Endothelial cell of umbilical vein (primary cell): ENCODE data around the gene ACOT11. TPM values are rescaled to one million over a fixed set of nuclear protein-coding genes. Genes with fewer than 3 reads are reported as not detected.

Experiments used
- BruUV-seq: library from RNA; stranded (reverse); fragments of 400-500 nt; replicated peaks from 2 replicates; lab custom pipeline; 2021; lab: Mats Ljungman, UMichigan
- CTCF ChIA-PET: fragments of 300-600, 350-600 bp; sonication (Branson Sonifier 250); formaldehyde crosslinking; loops from one replicate; lab custom pipeline; 2021; ENCODE audit warnings: antibody characterized with exemption, inconsistent platforms; lab: Charles Lee
- POLR2A ChIA-PET: fragments of 300-600, 350-600 bp; sonication (Branson Sonifier 250); formaldehyde crosslinking; loops from one replicate; lab custom pipeline; 2021; ENCODE audit warnings: antibody characterized with exemption, inconsistent platforms; lab: Charles Lee
- DNase-seq: peaks from one replicate; pipeline ENCODE4 v3.0.0-alpha.2; 2011; ENCODE audit warnings: low read depth, low spot score
- FAIRE-seq: peaks from 2 replicates; lab custom pipeline; 2011; peaks lifted over from hg19 to GRCh38; lab: Jason Lieb, UNC
- H2AFZ ChIP-seq: 2 replicates; pipeline ENCODE4 v1.6.0; 2012; ENCODE audit warnings: low read depth, low read length, control low read depth, inconsistent platforms
- H3K27ac ChIP-seq: 2 replicates; pipeline ENCODE4 v1.5.1; 2011; ENCODE audit warnings: low read depth, mild to moderate bottlenecking, control low read depth, low read length, moderate library complexity; ENCODE audit not compliant: insufficient read depth
- H3K27me3 ChIP-seq, 2 experiments: 2 replicates each; pipeline versions ENCODE4 v1.6.0 to v1.6.1; 2011; ENCODE audit warnings: low read length in 2 of 2, mixed read lengths in 1 of 2; ENCODE audit not compliant: control insufficient read depth in 2 of 2, insufficient read depth in 2 of 2
- H3K36me3 ChIP-seq, 2 experiments: 2 replicates in 1 of 2; 3 replicates in 1 of 2; pipeline ENCODE4 v1.5.1; 2011; ENCODE audit warnings: low read length in 2 of 2, mild to moderate bottlenecking in 1 of 2, moderate library complexity in 1 of 2; ENCODE audit not compliant: control insufficient read depth in 2 of 2, insufficient read depth in 2 of 2; ENCODE audit errors: extremely low read depth in 1 of 2
- H3K4me1 ChIP-seq: 3 replicates; pipeline ENCODE4 v1.5.1; 2011; ENCODE audit warnings: mild to moderate bottlenecking, low read length; ENCODE audit not compliant: control insufficient read depth, insufficient read depth; ENCODE audit errors: extremely low read depth
- H3K4me2 ChIP-seq: 2 replicates; pipeline ENCODE4 v1.6.1; 2011; ENCODE audit warnings: low read length, control low read depth, mixed read lengths; ENCODE audit not compliant: insufficient read depth
- H3K4me3 ChIP-seq, 3 experiments: fragments of 200-600 bp in 1 of 3; sonication (generic), shearing (Covaris generic) in 1 of 3; replicated peaks in 1 of 3; 2 replicates each; pipeline ENCODE4 v1.5.1; 2011 to 2016; ENCODE audit warnings: control low read depth in 3 of 3, low read length in 3 of 3, mild to moderate bottlenecking in 2 of 3, inconsistent platforms in 1 of 3, low read depth in 1 of 3, moderate library complexity in 1 of 3; ENCODE audit not compliant: insufficient read depth in 1 of 3
- H3K79me2 ChIP-seq: 2 replicates; pipeline ENCODE4 v1.6.0; 2012; ENCODE audit warnings: low read length, inconsistent platforms; ENCODE audit not compliant: control insufficient read depth, insufficient read depth
- H3K9ac ChIP-seq: replicated peaks from 2 replicates; pipeline ENCODE3; 2011; ENCODE audit warnings: low read length, control low read depth; ENCODE audit not compliant: insufficient read depth; ENCODE audit errors: extremely low read depth
- H3K9me1 ChIP-seq: replicated peaks from 3 replicates; pipeline ENCODE4 v1.6.0; 2011; ENCODE audit warnings: mild to moderate bottlenecking, low read length; ENCODE audit not compliant: control insufficient read depth, insufficient read depth; ENCODE audit errors: extremely low read depth
- H3K9me3 ChIP-seq: replicated peaks from 2 replicates; pipeline ENCODE4 v1.5.1; 2012; ENCODE audit warnings: low read length, inconsistent platforms; ENCODE audit not compliant: control insufficient read depth, insufficient read depth
- H4K20me1 ChIP-seq: replicated peaks from 2 replicates; pipeline ENCODE3; 2011; ENCODE audit warnings: mild to moderate bottlenecking, low read length; ENCODE audit not compliant: control insufficient read depth, insufficient read depth; ENCODE audit errors: extremely low read depth
- CTCF ChIP-seq, 2 donors: IDR thresholded peaks; 1 replicate in 1 of 2; 2 replicates in 1 of 2; pipeline ENCODE4 v1.5.1; 2011; ENCODE audit warnings: low read length in 2 of 2, mild to moderate bottlenecking in 2 of 2, moderate library complexity in 2 of 2, control low read depth in 1 of 2, inconsistent platforms in 1 of 2, low read depth in 1 of 2; ENCODE audit not compliant: insufficient read depth in 1 of 2; ENCODE audit errors: extremely low read depth in 1 of 2
- FOS ChIP-seq: IDR thresholded peaks from 2 replicates; pipeline ENCODE4 v1.6.1; 2011; ENCODE audit warnings: mild to moderate bottlenecking, low read length, moderate library complexity, borderline replicate concordance; ENCODE audit not compliant: insufficient read depth
- JUN ChIP-seq: IDR thresholded peaks from 2 replicates; pipeline ENCODE4 v1.6.1; 2011; ENCODE audit warnings: borderline replicate concordance, low read depth; ENCODE audit not compliant: insufficient read length, insufficient read depth
- MYC ChIP-seq: IDR thresholded peaks from one replicate; pipeline ENCODE4 v1.6.1; 2011; ENCODE audit warnings: mild to moderate bottlenecking, low read depth, low read length
- POLR2AphosphoS5 ChIP-seq: IDR thresholded peaks from 2 replicates; pipeline ENCODE4 v1.6.1; 2012; ENCODE audit warnings: low read depth, mild to moderate bottlenecking, control low read depth, low read length, moderate library complexity; ENCODE audit not compliant: insufficient read depth
- dilution Hi-C: fragments of 300-500 bp; cut with MboI; formaldehyde crosslinking; loops from one replicate; pipeline ENCODE4 v1.15.0; 2019; ENCODE audit warnings: low sequenced_read_pairs; ENCODE audit not compliant: extremely low pct_ligation_motif_present
- intact Hi-C: fragments of 100-400 bp; cut with micrococcal nuclease; formaldehyde crosslinking; loops from one replicate; pipeline ENCODE4 v1.10.0; 2022
- polyA plus RNA-seq, 4 experiments: library from polyadenylated mRNA; depleted of rRNA in 3 of 4; stranded (reverse) in 3 of 4; unstranded in 1 of 4; fragments of >200 nt; gene quantifications; 2 replicates each; pipeline versions ENCODE4 v1.2.1 to v1.2.3, GENCODE V29; 2011 to 2012; ENCODE audit warnings: missing spikeins in 1 of 4
- total RNA-seq: library from RNA; stranded (reverse); gene quantifications from 2 replicates; pipeline ENCODE4 v1.2.3, GENCODE V29; 2021

Gene ACOT11
- total and polyA plus RNA-seq, 2 donors (not counting 3 experiments of a cell fraction or from before 2014, with no cell fraction given): 4.5 to 5.4 TPM

- H3K9ac ChIP-seq: no peak overlapping the region
- BruUV-seq: no TSS peak
- no peak for FAIRE-seq
Measured at GRCh38 chr1:54499097-54499359, 49.0 kb upstream of the ACOT11 start.

More at GRCh38 chr1:54499097-54499359, 49.0 kb upstream of the ACOT11 start:
- POLR2A ChIA-PET: no interaction called here
- no peak for TF ChIP-seq POLR2AphosphoS5
- no peak for TF ChIP-seq MYC
- TF ChIP-seq CTCF (IDR thresholded peaks at IDR 0.05; ENCODE audit: extremely low read depth in 1 of 2, insufficient read depth in 1 of 2, low read depth in 1 of 2, low read length in 2 of 2): no peak
- TF ChIP-seq FOS: no peak
- no peak for TF ChIP-seq JUN
- Histone ChIP-seq H3K9me1 (no peaks in the 10 kb centered on the region), H3K79me2 (no peaks in the 10 kb centered on the region), H3K36me3 (no peaks in the 10 kb centered on the region), H3K4me2 (peak overlapping the region; percentile 71), H4K20me1 (no peaks in the 10 kb centered on the region), H3K4me3 (peak overlapping the region; percentile 17 to 27 (median 26)), H3K4me1 (peaks cover 4% of the 10 kb centered on the region), H3K9me3 (no peaks in the 10 kb centered on the region), H3K27ac (no peak overlapping the region), H3K27me3 (peaks cover 8 to 9% of the 10 kb centered on the region in 2 experiments), H2AFZ (peak overlapping the region; percentile 96)
- intact Hi-C loops (loop anchor here (1.0 to 5.0 kb wide), 3 partner anchors 44 to 311 kb away; no protein-coding TSS in a partner anchor), dilution Hi-C loops (no loop called here)
- CTCF ChIA-PET: interaction anchor here (0.6 to 2.4 kb wide), 45 partner anchors 9 to 428 kb away, joined by 3 to 26 read pairs (median 3); partner anchors contain the start of genes ACOT11, CYB5RL, MRPL37 and TTC4
- no peak for DNase-seq
